ENCODE data around the gene MAPK13.

MAPK13 gene

GRCh38 chr6:36135053-36135731, 4.9 kb downstream of the MAPK13 start:
- H3K27me3 ChIP-seq (ENCODE audit: insufficient read depth, poor library complexity, severe bottlenecking), result peaks cover 2% of the 10 kb centered on the region
- no peak for DNase-seq (ENCODE audit: low read depth in 1 of 2, low spot score in 1 of 2)
- TF ChIP-seq POLR2AphosphoS5 (IDR thresholded peaks at IDR 0.05; ENCODE audit: low read depth), result no peak
- TF ChIP-seq CTCF (IDR thresholded peaks at IDR 0.05; ENCODE audit: insufficient read depth, low read length), result no peak
- TF ChIP-seq SPI1 (IDR thresholded peaks at IDR 0.05; ENCODE audit: borderline replicate concordance, low read depth), result no peak
- no peak for TF ChIP-seq REST (IDR thresholded peaks at IDR 0.05; ENCODE audit: insufficient replicate concordance, low read depth)
- TF ChIP-seq GABPA (IDR thresholded peaks at IDR 0.05; ENCODE audit: low read depth), result no peak
- no peak overlapping the region for H3K4me3 ChIP-seq (replicated peaks; ENCODE audit: insufficient read depth, low read length)
- no peak overlapping the region for H3K27ac ChIP-seq (replicated peaks)

- Histone ChIP-seq H3K27me3 (ENCODE audit: insufficient read depth, poor library complexity, severe bottlenecking) (peaks cover under 1% of the 10 kb centered on the region), H3K4me3 (replicated peaks; ENCODE audit: insufficient read depth, low read length) (no peak overlapping the region), H3K27ac (replicated peaks) (no peak overlapping the region)
- TF ChIP-seq GABPA (IDR thresholded peaks at IDR 0.05; ENCODE audit: low read depth), result no peak
- no peak for TF ChIP-seq POLR2AphosphoS5 (IDR thresholded peaks at IDR 0.05; ENCODE audit: low read depth)
- no peak for TF ChIP-seq REST (IDR thresholded peaks at IDR 0.05; ENCODE audit: insufficient replicate concordance, low read depth)
- no peak for TF ChIP-seq SPI1 (IDR thresholded peaks at IDR 0.05; ENCODE audit: borderline replicate concordance, low read depth)
- no peak for TF ChIP-seq CTCF (IDR thresholded peaks at IDR 0.05; ENCODE audit: insufficient read depth, low read length)
- no peak for DNase-seq (ENCODE audit: low read depth in 1 of 2, low spot score in 1 of 2)
Observed at GRCh38 chr6:36136034-36136433, 5.7 kb downstream of the MAPK13 start.

GRCh38 chr6:36136551-36136950, 6.2 kb downstream of the MAPK13 start:
- no peak for DNase-seq (ENCODE audit: low read depth in 1 of 2, low spot score in 1 of 2)
- no peak for TF ChIP-seq CTCF (IDR thresholded peaks at IDR 0.05; ENCODE audit: insufficient read depth, low read length)
- no peak for TF ChIP-seq SPI1 (IDR thresholded peaks at IDR 0.05; ENCODE audit: borderline replicate concordance, low read depth)
- TF ChIP-seq POLR2AphosphoS5 (IDR thresholded peaks at IDR 0.05; ENCODE audit: low read depth), result no peak
- TF ChIP-seq REST (IDR thresholded peaks at IDR 0.05; ENCODE audit: insufficient replicate concordance, low read depth), result no peak
- TF ChIP-seq GABPA (IDR thresholded peaks at IDR 0.05; ENCODE audit: low read depth), result no peak
- H3K4me3 ChIP-seq (replicated peaks; ENCODE audit: insufficient read depth, low read length), result no peak overlapping the region
- no peaks in the 10 kb centered on the region for H3K27me3 ChIP-seq (ENCODE audit: insufficient read depth, poor library complexity, severe bottlenecking)
- H3K27ac ChIP-seq (replicated peaks), result no peak overlapping the region

Data from HL-60 (cell line).